Stomach (tissue), 4 donors: ENCODE results near the gene XPO4.

Experiments
- EP300 ChIP-seq: sonication (generic); formaldehyde crosslinking; IDR thresholded peaks from one replicate; pipeline ENCODE4 v1.6.1; 2017; ENCODE audit warnings: antibody characterized with exemption
- POLR2AphosphoS5 ChIP-seq, 3 donors: sonication (generic); formaldehyde crosslinking; IDR thresholded peaks; one replicate each; pipeline ENCODE4 v1.6.1; 2016; ENCODE audit warnings: antibody characterized with exemption in 3 of 3
- TF ChIP-seq, protein P1 (sequence below), 7 experiments: fragments of 450-650 bp in 4 of 7; fragments of 200-600 bp in 3 of 7; sonication (generic) in 3 of 7; IDR thresholded peaks; one replicate each; pipeline ENCODE4 v1.5.1; 2016 to 2019; ENCODE audit warnings: antibody characterized with exemption in 7 of 7, control low read depth in 2 of 7, mild to moderate bottlenecking in 1 of 7

DNA sequence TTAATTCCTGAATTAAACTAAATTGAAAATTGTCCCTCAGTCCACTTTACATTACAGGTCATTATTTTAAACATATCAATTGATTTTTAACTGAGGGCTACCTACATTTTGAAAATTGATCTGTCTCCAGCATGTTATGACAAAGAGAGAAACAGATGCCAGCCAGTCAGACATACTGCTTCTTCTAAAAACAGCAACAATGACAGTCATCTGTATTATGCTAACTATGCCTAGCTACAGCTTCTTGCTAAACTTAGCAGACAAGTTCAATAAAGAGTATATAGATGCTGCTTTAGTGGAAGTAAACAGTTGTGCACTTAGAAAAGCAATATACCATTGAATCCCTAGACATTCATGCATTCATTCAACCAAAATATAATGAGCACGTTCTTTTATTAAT, 80.1 kb downstream of the XPO4 start:
- TF ChIP-seq, protein P1, sequence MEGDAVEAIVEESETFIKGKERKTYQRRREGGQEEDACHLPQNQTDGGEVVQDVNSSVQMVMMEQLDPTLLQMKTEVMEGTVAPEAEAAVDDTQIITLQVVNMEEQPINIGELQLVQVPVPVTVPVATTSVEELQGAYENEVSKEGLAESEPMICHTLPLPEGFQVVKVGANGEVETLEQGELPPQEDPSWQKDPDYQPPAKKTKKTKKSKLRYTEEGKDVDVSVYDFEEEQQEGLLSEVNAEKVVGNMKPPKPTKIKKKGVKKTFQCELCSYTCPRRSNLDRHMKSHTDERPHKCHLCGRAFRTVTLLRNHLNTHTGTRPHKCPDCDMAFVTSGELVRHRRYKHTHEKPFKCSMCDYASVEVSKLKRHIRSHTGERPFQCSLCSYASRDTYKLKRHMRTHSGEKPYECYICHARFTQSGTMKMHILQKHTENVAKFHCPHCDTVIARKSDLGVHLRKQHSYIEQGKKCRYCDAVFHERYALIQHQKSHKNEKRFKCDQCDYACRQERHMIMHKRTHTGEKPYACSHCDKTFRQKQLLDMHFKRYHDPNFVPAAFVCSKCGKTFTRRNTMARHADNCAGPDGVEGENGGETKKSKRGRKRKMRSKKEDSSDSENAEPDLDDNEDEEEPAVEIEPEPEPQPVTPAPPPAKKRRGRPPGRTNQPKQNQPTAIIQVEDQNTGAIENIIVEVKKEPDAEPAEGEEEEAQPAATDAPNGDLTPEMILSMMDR (IDR thresholded peaks at IDR 0.05), result no peak
- TF ChIP-seq EP300 (no peak), POLR2AphosphoS5 (IDR thresholded peaks at IDR 0.05) (no peak)
